Activated CD8-positive, alpha-beta memory T cell treated with anti-CD3 and anti-CD28 coated beads for 1 hour (primary cell): ENCODE data around the gene ADNP2.
A peak's percentile ranks its signal among the peaks of the same experiment; 100 is the strongest.

Source experiments
- DNase-seq, 2 donors: peaks; one replicate each; pipeline ENCODE4 v3.0.0-alpha.2; 2020; ENCODE audit warnings: low read depth in 1 of 2; ENCODE audit errors: extremely low read depth in 1 of 2

ADNP2 gene

GRCh38 chr18:80108739-80109675 is at the start of gene ADNP2:
ADNP2 (plus strand) TSS chr18:80109262; CDS start chr18:80117543, 8,281 bp downstream.
- peak; percentile 57 to 61 for DNase-seq

GRCh38 chr18:80059945-80060344 is 49.1 kb upstream of the ADNP2 start:
- DNase-seq: no peak

GRCh38 chr18:80065705-80066104 is 43.4 kb upstream of the ADNP2 start:
- DNase-seq: no peak

GRCh38 chr18:80067321-80067720 is 41.7 kb upstream of the ADNP2 start:
- DNase-seq: no peak

GRCh38 chr18:80067897-80068296 is 41.2 kb upstream of the ADNP2 start:
- DNase-seq: no peak

- no peak for DNase-seq
Measured at GRCh38 chr18:80068571-80069272, 40.3 kb upstream of the ADNP2 start.

GRCh38 chr18:80070825-80071224 is 38.2 kb upstream of the ADNP2 start:
- no peak for DNase-seq

- DNase-seq: no peak
Measured at GRCh38 chr18:80074183-80074582, 34.9 kb upstream of the ADNP2 start.

- DNase-seq: no peak
Measured at GRCh38 chr18:80074697-80075096, 34.4 kb upstream of the ADNP2 start.

GRCh38 chr18:80075940-80076339 is 33.1 kb upstream of the ADNP2 start:
- DNase-seq: no peak

- DNase-seq: no peak
Measured at GRCh38 chr18:80076379-80076778, 32.7 kb upstream of the ADNP2 start.

- no peak for DNase-seq
Measured at GRCh38 chr18:80077873-80078272, 31.2 kb upstream of the ADNP2 start.

- no peak for DNase-seq
Measured at GRCh38 chr18:80086281-80086680, 22.8 kb upstream of the ADNP2 start.

- no peak for DNase-seq
Measured at GRCh38 chr18:80088036-80088435, 21.0 kb upstream of the ADNP2 start.

- DNase-seq: no peak
Measured at GRCh38 chr18:80088823-80089222, 20.2 kb upstream of the ADNP2 start.

- no peak for DNase-seq
Measured at GRCh38 chr18:80095414-80095813, 13.6 kb upstream of the ADNP2 start.

GRCh38 chr18:80096032-80096565 is 13.0 kb upstream of the ADNP2 start:
- DNase-seq: no peak

GRCh38 chr18:80097201-80097600 is 11.9 kb upstream of the ADNP2 start:
- DNase-seq: no peak

GRCh38 chr18:80103231-80103630 is 5.8 kb upstream of the ADNP2 start:
- no peak for DNase-seq

GRCh38 chr18:80104364-80104779 is 4.7 kb upstream of the ADNP2 start:
- no peak for DNase-seq

GRCh38 chr18:80105369-80106167 is 3.5 kb upstream of the ADNP2 start:
- DNase-seq: no peak
